NCI-H187 (cell line): Measurements from ENCODE around the gene TLE2.
A peak's percentile ranks its signal among the peaks of the same experiment; 100 is the strongest.

ENCODE experiments used
- DNase-seq, 2 experiments: peaks; one replicate each; lab custom pipeline; 2025; lab: John Stamatoyannopoulos, UW

Gene TLE2

DNA sequence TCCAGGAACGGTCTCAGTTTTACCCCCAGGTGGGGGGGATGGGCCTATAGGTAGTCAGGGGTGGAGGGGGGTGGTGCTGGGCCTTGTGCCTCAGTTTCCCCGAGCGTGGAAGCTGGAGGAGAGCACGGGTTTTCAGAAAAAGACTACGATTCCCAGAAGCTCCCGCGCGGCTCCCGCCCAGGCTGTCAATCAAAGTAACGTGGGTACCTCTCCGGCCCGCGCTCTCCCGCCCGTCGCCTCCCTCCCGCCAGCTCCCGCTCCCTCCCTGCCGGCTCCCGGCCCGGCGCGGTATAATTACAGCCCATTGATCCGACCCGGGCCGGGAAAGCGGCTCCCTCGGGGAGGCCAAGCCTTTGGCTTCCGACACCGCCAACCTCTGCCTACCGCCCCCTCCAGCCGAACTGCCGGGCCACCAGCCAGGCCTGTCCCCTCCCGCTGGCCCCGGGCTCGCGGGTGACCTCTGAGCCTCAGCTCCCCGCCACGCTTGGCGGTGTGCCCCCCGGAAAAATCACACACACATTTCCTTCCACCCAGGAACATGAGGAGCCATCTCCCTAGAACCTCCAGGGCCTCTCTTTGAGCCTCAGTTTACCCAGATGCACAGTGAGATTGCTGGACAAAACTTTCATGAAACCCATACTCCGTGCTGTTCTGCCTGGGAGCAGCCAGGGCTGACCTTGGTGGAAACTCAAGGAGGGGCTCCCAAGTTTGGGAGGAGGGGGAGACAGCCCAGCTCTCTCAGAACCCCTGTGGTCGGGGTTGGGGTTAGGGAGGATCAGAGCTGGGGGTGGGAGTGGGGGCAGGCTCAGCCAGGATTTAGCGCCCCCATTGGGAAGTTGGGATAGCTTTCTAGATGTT lies 7.3 kb upstream of the TLE2 start:
- peak; percentile 95 to 96 for DNase-seq

DNA sequence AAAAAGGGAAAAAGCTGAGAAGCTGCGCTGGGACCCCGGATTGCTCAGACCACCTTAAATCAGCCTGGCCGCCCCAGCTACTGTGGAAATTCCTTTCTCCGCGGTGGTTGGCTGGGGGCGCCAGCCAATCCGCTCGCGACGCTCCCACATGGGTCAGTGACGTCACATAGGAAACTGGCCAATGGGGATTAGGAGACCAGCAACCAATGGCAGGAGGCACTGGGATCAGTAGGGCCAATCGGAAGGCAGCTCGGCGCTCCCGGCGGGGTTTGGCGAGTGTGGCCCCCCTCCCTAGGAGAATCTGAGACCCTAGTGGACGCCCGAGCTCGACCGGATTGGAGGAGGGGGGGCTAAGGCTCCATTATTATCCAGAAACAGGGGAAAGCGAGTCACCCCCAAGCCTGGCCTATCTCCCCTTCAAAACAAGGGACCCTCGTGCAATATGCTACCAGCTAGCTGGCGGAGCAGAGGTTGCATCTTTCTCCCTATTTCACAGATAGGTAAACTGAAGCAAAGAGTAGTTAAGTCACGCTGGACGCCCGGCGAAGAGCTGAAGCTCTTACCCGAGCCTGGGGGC lies 6.5 kb upstream of the TLE2 start:
- peak; percentile 98 for DNase-seq

DNA sequence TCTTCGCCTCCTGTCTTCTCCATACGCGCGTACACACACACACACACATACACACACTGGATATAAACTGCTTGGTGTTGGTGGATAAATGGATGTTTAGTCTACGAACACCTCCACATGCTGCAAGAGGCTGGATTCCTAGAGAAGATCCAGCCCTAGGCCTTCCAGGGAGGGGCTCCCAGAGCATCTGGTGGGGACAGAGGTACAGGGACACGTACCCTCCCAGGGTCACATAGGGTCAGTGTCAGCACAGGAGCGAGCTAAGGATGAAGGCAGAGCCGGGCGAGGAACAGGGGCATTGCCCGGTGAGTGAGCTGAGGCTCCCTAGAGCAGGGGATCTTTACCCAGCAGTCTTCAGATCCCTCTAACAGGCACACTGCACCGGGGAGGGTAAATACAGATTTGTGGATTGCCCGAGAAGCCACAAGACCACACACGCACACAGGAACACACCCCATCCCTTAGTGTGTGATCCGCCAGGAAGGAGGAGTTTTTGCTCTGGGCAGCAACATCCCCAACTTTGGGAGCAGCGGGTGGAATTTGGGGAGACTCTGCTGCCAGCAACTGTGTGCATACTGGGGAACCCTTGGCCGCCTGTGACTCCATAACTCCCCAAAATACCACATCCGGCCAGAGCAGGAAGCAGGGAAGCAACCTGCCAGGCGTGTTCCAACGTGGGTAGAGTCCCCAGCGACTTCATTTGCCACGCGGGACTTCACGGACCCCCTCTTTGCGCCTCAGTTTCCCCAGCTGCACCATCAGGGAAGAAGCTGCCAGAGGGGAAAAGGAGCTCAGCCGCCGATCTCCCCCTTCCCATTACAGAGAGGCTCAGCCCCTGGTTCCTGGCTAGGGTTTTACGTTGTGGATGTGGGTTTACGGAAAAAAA lies 5.8 kb upstream of the TLE2 start:
- no peak for DNase-seq

DNA sequence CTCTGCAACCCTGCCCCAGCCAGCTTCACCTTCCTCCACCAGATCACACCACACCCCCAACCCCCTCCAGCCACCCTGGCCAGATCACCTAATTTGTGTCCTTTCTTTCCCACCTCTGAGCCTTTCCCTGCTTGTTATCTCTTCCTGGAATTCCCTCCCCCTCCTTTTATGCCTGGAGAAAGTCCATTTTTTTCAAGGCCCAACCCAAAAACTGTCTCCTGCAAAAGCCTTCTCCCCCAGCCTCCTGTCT lies 5.3 kb upstream of the TLE2 start:
- DNase-seq, result no peak

DNA sequence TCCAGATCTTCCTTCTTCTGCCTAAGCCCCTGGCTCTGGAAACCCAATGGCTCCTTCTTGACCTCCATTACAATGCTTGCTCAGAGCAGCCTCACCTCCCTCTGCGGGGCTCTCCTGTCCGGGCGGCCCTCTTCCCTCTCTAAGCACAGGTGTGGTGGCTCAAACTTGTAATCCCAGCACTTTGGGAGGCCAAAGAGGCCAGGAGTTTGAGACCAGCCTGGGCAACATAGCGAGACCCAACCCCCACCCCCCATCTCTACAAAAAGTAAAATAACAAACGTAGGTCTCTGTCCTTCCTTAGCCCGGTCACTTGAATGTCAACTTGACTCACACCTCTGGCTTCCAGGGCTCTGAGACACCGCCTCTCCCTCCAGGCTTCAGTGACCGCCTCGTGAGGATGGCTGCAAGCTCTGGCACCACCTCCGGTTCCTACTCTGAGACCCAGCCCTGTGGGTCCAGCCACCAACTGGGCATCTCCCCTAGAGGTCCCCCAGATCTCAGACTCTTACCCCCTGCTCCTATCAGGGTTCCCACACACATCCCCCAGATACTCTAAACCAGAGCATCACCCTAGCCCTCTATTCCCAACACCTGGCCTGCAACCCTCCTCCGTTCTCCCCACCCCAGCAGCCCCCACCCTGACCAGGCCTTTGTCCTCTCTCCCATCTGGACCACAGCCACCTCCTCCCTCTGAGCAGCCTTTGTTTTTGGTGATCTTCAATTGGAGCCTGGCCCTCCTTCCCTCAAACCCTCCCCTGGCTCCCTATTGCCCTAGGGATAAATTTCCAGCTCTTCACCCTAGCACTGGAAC lies 4.7 kb upstream of the TLE2 start:
- no peak for DNase-seq

DNA sequence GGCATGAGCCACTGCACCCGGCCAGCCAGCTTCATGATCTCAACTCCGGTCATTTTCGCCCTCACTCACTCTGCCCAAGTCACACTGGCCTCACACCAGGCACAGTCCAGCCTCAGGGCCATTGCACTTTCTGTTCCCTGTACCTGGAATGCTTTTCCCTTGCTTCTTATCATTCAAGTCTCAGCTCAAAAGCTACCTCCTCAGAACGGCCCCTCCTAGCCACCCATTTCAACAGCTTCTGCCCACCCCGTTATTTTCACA lies 2.5 kb upstream of the TLE2 start:
- no peak for DNase-seq

DNA sequence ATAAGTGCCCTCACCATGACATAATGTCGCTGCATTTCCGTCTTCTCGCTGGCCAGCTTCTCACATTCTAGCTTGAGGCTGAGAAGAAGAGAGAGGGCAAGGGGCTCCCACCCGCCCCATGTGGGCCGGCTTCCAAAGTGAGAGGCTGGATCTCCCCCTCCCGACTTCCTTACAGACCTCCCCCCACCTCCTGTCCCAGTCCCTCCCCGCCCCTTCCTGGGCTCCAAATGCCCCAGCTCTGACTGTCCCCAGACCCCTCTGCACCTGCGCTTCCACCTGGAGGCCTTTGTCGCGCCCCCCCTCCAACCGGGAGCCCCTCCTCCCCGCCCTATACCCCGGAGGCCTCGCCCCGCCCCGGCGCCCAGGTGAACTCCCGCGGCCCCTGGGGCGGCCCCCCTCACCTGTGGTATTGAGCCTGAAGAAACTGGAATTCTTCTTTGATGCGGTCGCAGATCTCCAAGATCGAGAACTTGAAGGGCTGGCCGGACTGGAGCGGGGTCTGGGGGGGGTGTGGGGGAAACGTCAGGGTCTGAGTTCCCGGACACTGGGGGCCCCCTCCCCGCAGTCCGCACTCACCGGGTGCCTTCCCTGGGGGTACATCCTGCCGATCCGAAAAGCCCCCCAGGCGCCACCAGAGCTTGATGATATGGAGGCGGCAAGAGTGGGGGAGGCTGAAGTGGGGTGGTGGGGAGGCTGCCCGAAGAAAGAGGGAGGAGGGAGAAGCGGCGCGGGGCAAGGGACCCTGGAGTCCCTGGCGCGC lies 595 bp downstream of the TLE2 start:
- DNase-seq, result no peak

DNA sequence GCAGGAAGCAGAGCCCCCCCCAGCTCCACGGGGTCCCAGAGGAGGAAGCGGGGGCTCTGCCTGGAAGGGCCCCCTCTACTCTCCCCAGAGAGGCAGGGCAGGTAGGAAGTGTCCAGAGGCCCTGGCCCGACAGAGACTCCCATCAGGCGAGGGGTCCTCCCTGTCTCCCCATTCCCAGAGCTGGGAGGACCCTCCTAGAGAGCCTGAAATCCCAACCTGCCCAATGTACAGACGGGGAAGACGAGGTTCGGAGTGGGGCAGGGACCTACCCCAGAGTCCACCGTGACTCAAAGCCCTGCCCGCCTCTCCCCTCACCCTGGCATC lies 1.1 kb downstream of the TLE2 start:
- no peak for DNase-seq

DNA sequence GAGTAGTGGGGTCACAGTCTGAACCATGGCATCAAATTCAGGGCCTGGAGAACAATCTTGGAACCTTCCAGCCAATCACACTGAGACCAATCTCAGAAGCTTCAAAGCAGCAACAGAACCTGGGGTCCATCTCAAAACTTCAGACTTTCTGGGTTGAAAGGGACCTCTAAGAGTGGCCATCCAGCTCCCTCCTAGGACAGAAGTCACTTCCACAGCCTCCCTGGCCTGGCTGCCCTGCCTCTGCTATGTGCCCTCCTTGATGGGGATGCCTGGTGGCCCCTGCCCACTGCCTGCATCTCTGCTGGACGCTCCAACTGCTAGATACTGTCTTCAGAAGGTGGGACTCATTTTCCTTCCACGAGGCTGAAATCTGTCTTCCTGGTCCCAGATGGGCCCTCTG lies 1.8 kb downstream of the TLE2 start:
- no peak for DNase-seq

DNA sequence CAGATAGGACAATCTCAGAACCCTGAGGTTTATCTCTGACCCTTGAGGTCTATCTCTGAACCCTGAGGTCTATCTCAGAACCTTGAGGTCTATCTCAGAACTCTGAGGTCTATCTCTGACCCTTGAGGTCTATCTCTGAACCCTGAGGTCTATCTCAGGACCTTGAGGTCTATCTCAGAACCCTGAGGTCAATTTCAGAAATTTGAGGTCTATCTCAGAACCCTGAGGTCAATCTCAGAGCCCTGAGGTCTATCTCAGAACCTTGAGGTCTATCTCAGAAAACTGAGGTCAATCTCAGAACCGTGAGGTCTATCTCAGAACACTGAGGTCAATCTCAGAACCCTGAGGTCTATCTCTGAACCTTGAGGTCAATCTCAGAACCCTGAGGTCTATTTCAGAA lies 2.3 kb downstream of the TLE2 start:
- DNase-seq, result no peak

DNA sequence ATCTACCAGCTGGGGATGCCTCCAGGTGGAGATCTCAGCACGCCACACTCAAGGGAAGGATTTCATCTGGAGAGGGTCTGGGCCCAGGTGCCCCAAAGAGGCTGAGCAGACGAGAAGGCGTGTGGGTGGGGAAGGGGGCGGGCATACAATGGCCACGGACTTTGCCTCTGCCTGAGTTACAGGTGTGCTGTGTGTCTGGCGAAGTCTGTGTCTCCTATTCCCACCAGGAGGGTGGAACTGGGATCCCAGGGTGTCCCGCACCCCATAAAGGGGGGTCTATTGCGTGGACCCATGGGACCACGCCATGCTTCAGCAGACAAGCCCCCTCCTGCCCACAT lies 3.6 kb downstream of the TLE2 start:
- no peak for DNase-seq

DNA sequence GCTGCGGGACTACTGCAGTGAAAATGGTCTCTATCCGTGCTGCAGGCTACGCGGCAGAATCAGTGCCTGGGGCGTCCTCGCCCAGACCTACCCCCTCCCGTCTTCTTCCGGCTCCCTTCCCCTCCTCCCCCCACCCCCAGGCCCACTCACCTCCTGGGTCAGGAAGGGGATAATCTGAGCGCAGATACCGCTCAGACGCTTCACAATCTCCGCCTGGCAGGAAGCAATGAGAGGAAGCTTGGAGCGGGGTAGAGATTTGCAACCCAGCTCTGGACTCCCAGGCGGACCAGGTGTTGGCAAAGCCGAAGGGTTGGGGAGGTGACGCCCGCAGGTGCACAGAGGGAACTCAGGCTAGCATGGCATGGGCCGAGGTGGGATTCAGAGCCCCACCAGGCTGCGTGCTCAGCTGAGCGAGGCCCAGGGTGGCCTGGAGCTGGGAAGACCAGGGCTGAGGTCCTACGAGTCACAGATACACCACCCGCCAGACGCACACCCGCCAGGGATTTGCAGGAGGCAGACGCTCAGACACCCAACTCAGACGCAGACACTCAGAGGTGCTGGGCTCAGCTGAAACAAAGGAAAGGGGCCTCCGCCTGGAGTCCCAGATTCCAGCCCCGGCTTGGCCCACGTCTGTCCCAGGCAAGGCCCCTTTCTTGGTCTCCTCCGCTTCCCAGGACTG lies 4.1 kb downstream of the TLE2 start:
- no peak for DNase-seq

DNA sequence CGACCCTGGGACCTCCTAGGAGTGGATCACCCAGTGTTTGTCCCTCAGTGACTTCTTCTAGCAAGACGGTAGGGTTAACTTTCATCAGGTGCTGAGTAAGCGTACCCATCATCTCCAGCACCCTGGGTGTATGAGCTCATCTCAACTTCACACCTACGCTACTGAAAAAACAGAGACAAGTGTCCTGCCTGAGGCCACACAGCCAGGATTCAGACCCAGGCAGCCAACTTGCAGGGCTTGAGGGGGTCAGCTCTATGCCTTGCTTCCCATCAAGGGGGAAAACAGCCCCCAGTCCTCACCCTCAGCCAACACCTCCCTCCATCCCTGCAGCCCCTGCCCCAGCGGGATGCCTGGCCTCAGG lies 4.6 kb downstream of the TLE2 start:
- no peak for DNase-seq

DNA sequence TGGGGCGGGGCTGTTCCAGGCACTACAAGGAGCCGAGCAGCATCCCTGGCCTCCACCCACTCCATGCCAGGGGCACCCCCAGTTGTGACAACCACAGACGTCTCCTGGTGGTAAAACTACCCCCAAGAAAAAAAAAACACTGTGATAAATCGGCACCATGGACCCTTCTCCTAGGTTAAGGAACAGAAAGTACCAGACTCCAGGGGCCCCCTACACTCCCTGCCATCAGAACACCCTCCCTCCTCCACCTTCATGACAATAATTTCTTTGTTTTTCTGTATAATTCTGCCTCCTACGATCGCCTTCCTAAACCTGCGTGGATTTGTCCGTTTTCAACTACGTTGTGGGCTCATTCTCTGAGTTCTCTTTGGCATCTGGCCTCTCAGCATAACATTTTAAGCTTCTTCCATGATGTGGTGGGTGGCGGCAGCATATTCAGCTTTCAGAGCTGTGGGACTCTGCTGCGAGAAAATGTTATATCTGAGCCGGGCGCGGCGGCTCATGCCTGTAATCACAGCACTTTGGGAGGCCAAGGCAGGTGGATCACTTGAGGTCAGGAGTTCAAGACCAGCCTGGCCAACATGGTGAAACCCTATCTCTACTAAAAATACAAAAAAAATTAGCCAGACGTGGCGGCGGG lies 8.6 kb downstream of the TLE2 start:
- no peak for DNase-seq

DNA sequence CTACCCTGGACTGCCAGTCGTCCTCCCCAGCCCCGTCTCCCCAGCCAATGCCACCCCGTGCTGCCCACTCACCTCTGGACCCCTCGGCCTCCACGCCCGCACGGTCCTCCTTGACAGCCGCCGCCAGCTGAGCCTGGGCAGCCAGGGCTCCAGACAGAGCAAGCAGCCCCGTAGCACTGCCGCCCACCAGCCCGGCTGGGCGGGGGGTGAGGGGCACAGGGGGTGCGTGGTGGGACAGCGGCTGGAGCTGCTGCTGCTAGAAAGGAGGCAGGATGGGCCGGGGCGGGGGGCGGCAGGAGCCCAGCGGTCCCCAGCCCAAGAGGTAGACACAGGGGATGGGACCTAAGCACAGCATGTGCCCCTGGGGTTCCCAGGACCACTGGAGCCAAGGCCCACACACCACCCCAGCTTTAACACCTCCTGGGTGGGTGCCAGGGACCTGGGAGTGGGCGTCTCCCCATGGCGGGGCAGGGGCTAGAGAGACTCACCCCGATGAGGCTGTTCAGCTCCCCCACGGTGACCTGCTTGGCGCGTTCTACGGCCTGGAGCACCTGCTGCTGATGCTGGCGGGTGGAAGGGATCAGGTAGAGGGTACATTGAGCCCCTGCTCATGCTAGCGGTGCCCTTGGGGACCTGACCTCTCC lies 9.7 kb downstream of the TLE2 start:
- no peak for DNase-seq

DNA sequence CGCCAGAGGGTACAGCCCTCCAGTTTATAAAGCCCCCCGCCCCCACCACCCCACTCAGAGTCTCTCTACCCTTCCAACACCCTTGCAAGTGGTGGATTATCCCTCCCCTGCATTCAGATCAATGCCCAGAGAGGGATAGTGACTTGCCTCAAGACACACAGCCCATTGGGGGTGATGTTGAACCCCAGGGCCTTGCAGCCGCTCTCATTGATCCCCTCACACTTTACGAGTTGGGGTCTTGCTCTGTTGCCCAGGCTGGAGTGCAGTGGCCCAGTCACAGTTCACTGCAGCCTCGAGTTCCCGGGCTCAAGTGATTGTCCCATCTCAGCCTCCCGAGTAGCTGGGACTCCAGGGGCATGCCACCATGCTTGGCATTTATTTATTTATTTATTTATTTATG lies 11.2 kb downstream of the TLE2 start:
- DNase-seq, result no peak

DNA sequence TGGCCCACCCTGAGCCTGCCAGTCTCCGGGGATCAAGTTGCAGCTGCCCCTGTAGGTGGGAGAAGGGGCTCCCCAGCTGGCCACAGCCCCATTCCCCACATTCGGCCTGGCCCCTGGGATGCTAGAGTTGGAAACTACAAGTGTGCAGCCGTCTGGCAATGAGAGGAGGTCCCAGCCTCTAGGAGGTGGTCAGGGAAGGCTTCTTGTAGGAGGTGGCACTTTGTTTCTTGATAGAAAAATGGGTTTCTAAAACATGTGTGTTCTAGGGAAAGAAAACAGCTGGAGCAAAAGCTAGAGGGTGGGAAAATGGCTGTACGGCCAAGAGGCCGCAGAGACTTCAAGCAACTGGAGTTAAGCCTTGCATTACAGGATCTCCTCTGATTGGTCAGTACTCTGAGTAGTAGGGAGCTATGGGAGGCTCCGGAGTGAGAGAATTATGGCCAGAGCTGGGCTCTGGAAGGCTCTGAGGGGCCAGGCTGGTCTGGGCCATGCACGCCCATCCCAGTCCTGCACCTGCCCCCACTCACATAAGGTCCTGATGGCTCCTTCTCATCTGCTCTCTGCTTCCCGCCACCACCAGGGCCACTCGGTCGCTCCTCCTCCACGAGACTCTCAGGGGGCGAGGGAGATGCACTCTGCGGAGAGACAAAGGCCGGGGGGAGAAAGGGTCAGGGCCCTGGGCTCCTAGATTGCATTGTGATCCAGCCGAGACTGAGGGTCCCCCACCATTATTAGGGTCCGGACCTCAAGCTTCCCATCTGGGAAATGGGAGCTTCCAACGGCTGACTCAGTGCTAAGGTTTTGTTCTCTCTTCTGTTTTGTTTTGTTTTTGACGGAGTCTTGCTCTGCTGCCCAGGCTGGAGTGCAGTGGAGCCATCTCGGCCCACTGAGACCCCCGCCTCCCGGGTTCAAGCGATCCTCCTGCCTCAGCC lies 13.7 kb downstream of the TLE2 start:
- DNase-seq, result no peak

DNA sequence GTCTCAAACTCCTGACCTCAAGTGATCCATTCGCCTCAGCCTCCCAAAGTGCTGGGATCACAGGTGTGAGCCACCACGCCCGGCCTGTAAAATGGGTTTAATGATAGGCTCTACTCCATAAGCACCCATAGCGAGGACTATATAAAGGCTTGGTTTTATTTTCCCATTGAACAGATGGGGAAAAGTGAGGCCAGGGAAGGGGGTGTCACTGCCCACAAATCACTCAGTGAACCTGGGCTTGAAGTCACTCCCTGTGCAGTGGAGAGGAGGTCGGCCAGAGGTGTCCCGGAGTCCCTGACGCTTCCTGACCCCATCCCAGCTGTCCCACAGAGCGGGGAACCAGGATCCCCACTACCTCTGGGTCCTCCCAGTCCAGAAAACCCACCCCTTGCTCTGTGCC lies 14.9 kb downstream of the TLE2 start:
- no peak for DNase-seq

DNA sequence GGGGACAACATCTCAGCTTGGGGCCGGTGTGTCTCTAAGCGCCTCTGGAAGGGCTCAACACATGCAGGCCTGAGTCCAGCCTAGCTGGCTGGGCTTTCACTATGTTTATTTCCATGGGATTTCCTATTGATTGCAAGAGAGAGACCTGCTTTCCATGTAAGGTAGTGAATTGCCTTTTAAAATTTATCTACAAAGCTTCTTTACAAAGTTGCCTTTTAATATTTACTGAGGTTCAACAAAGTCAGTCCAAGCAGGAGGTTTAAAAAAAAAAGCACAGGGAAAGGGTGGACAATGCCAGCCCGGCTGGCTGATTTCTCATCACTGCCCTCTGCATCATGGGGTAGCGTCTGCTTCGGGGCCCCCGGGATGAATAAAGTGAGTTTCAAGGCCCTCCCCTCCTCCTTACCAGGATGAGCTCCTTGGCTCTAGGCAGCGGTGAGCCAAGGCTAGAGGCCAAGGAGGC lies 15.8 kb downstream of the TLE2 start:
- DNase-seq, result no peak
